ENCODE results near the gene RPL12.

Gene RPL12

DNA sequence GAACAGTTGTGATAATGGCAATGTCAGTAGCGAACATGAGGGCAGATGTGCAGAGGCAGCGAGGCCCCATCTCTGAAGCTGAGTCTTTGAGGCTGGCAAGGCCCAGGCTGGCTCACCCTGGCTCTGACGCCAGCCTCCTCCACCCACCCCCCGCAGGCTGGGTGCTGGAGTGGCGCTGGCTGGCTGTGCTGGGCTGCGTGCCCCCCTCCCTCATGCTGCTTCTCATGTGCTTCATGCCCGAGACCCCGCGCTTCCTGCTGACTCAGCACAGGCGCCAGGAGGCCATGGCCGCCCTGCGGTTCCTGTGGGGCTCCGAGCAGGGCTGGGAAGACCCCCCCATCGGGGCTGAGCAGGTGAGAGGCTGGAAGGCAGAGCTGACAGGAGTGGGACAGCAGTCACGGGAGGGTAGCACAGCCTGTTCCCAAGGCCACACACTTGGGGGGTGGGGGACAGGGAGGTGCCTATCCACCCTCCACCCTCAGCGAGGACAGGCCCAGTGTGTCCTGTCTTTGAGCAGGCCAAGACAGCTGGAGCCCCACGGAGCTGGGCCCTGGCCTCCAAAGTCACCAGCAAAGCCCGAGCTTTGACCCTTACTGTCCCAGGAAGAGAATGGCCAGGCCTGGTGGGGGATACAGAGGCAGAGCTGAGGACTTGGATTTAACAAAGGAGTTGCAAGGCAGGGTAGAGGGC, 48.7 kb downstream of the RPL12 start:
- no peak for DNase-seq

DNA sequence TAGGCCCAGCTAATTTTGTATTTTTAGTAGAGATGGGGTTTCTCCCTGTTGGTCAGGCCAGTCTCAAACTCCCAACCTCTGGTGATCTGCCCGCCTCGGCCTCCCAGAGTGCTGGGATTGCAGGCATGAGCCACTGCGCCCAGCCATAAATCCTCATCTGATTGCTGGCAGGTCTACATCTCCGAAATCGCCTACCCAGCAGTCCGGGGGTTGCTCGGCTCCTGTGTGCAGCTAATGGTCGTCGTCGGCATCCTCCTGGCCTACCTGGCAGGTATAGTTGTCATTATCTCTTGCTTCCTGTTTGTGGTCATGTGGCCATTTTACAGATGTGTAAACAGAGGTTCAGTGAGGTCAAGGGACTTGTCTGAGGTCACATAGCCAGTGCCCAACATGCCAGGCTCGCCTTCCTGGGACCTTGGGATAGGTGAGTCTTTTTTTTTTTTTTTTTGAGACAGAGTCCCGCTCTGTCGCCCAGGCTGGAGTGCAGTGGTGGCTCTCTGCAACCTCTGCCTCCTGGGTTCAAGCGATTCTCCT, 51.4 kb downstream of the RPL12 start:
- DNase-seq: no peak

DNA sequence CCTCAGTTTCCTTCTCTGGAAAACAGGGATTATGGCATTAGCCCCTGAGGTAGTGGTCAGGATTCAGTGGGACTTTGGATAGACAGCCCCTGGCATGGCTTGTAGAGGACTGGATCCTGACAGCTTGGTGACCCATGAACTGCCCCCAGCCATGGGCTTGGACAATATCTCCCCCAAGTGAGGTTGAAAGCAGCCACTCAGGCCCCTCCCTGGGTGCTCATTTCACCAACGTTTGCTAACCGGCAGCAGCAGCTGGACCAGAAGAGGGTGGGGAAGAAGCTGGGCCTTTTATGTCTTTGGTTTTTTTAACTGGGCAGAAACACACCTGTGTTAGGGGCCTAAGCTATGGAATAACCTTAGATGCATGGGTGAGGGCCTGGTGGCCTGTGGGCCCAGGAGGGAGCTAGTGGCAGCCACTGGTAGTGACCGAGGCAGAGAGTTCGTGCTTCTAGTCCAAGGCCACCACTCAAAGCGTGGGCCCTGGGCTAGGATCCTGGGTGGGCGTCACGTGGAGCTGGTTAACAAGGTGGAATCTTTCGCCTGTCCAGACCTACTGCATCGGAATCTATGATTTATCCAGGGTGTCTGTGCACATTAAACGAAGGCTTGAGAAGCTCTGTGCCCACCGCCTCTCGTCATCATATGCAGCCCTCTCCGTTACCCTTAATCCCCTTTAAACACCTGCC, 52.3 kb downstream of the RPL12 start:
- no peak for DNase-seq

DNA sequence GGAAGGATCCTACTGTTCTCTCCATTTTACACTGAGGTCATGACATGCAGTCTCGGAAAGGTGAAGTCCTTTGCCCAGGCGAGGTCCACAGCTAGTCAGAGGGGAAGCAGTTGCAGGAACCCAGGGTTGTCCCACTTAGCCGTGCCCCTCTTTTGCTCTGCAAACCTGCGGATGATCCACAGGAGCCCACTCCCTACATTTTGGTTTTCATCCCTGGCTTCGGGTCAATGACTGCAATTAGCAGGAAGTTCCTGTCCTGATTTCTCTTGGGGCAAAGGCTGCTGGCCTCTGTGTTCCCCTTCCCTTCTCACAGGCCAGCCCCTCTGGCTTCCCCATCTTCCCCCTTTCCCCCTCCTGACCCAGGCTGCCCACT, 52.9 kb downstream of the RPL12 start:
- DNase-seq: no peak

Data from KG1 (cell line).